HCT116 (cell line): ENCODE data around the gene LOXL1.

Experiments
- CEBPB ChIP-seq: IDR thresholded peaks from 2 replicates; pipeline ENCODE4 v1.6.1; 2012; ENCODE audit warnings: low read depth
- CTCF ChIP-seq, 3 experiments: fragments of 200-600 bp in 1 of 3; sonication (generic) in 1 of 3; IDR thresholded peaks in 2 of 3; conservative IDR thresholded peaks in 1 of 3; 2 replicates each; pipeline ENCODE4 v1.5.1; 2012 to 2017; ENCODE audit warnings: low read depth in 2 of 3, low read length in 2 of 3, antibody characterized with exemption in 1 of 3, borderline replicate concordance in 1 of 3, control low read depth in 1 of 3, mild to moderate bottlenecking in 1 of 3, mixed read lengths in 1 of 3, mixed run types in 1 of 3, moderate library complexity in 1 of 3; ENCODE audit not compliant: insufficient read depth in 1 of 3
- EGR1 ChIP-seq: IDR thresholded peaks from 2 replicates; pipeline ENCODE4 v1.6.1; 2012; ENCODE audit warnings: low read depth
- ELF1 ChIP-seq: IDR thresholded peaks from 2 replicates; pipeline ENCODE4 v1.6.1; 2012; ENCODE audit warnings: low read depth, borderline replicate concordance
- EZH2 ChIP-seq: fragments of 200-600 bp; sonication (generic); IDR thresholded peaks from 2 replicates; pipeline ENCODE4 v1.6.1; 2017; ENCODE audit warnings: antibody characterized with exemption, mixed run types
- EZH2phosphoT487 ChIP-seq: fragments of 200-600 bp; IDR thresholded peaks from 2 replicates; pipeline ENCODE4 v1.6.1; 2018; ENCODE audit warnings: antibody characterized with exemption, borderline replicate concordance
- MAX ChIP-seq: IDR thresholded peaks from 2 replicates; pipeline ENCODE4 v1.6.1; 2012
- POLR2A ChIP-seq: IDR thresholded peaks from 2 replicates; pipeline ENCODE4 v1.7.0; 2011; ENCODE audit warnings: borderline replicate concordance; ENCODE audit not compliant: insufficient read depth, insufficient read length; ENCODE audit errors: extremely low read depth
- RAD21 ChIP-seq: IDR thresholded peaks from 2 replicates; pipeline ENCODE4 v1.6.1; 2012; ENCODE audit warnings: low read depth, mild to moderate bottlenecking
- REST ChIP-seq: IDR thresholded peaks from 2 replicates; pipeline ENCODE4 v1.6.1; 2012; ENCODE audit warnings: low read depth
- TCF7L2 ChIP-seq: IDR thresholded peaks from 2 replicates; pipeline ENCODE4 v1.7.0; 2011; ENCODE audit warnings: borderline replicate concordance, inconsistent platforms; ENCODE audit not compliant: insufficient read depth, insufficient read length; ENCODE audit errors: extremely low read depth
- YY1 ChIP-seq: IDR thresholded peaks from 2 replicates; pipeline ENCODE4 v1.6.1; 2011; ENCODE audit warnings: low read length, low read depth, moderate library complexity, mild to moderate bottlenecking; ENCODE audit not compliant: insufficient replicate concordance; ENCODE audit errors: extremely low read depth

- TF ChIP-seq CTCF (IDR thresholded peaks at IDR 0.05 in 2 of 3, conservative IDR thresholded peaks at IDR 0.05 in 1 of 3; ENCODE audit: borderline replicate concordance in 1 of 3, insufficient read depth in 1 of 3, low read depth in 2 of 3, low read length in 2 of 3) (no peak), POLR2A (no peak), EZH2phosphoT487 (no peak), MAX (peak; percentile 44; the same call in 1 of the 2 replicates), RAD21 (no peak), REST (no peak), EGR1 (no peak), CEBPB (no peak), EZH2 (no peak), YY1 (no peak), TCF7L2 (no peak), ELF1 (no peak)
Observed at GRCh38 chr15:73983211-73983727, 57.0 kb downstream of the LOXL1 start.
